SU-DHL-6 (cell line): ENCODE data around the gene GDPD3.

ENCODE experiments used
- H2AFZ ChIP-seq: fragments of 200-600 bp; sonication (generic); 2 replicates; pipeline ENCODE4 v1.6.1; 2014; ENCODE audit warnings: low read depth, mild to moderate bottlenecking, moderate library complexity, mixed read lengths, antibody characterized with exemption, low read length; ENCODE audit not compliant: severe bottlenecking
- H3F3A ChIP-seq: fragments of 200-600 bp; shearing (Covaris generic); 2 replicates; pipeline ENCODE4 v1.6.0; 2016; ENCODE audit warnings: antibody characterized with exemption, mild to moderate bottlenecking; ENCODE audit not compliant: insufficient read depth
- H3K27ac ChIP-seq: fragments of 200-600 bp; sonication (generic); 2 replicates; pipeline ENCODE4 v1.5.1; 2016; ENCODE audit warnings: low read depth, mild to moderate bottlenecking, low read length, moderate library complexity, mixed read lengths
- H3K27me3 ChIP-seq: fragments of 200-600 bp; sonication (generic), shearing (Covaris generic); 2 replicates; pipeline ENCODE4 v1.6.0; 2014; ENCODE audit warnings: mild to moderate bottlenecking, low read length
- H3K36me3 ChIP-seq: fragments of 200-600 bp; sonication (generic); 2 replicates; pipeline ENCODE4 v1.6.1; 2014; ENCODE audit warnings: mild to moderate bottlenecking, low read length, mixed read lengths
- H3K4me2 ChIP-seq: fragments of 300-600, 200-600 bp; shearing (Covaris generic), sonication (generic); 2 replicates; pipeline ENCODE4 v1.6.0; 2014; ENCODE audit warnings: low read length, low read depth, mild to moderate bottlenecking; ENCODE audit not compliant: poor library complexity, severe bottlenecking
- H3K4me3 ChIP-seq: fragments of 200-600 bp; sonication (generic); 2 replicates; pipeline ENCODE4 v1.5.1; 2014; ENCODE audit warnings: antibody characterized with exemption, low read length, mild to moderate bottlenecking, mixed read lengths; ENCODE audit not compliant: insufficient read depth, poor library complexity, severe bottlenecking
- H3K79me2 ChIP-seq: fragments of 200-600 bp; sonication (generic); 2 replicates; pipeline ENCODE4 v1.6.1; 2014; ENCODE audit warnings: mild to moderate bottlenecking, low read length, moderate library complexity; ENCODE audit not compliant: insufficient read depth
- H3K9ac ChIP-seq: fragments of 200-600 bp; sonication (generic); 2 replicates; pipeline ENCODE4 v1.7.0; 2014; ENCODE audit warnings: mild to moderate bottlenecking, low read length
- H3K9me2 ChIP-seq: fragments of 200-600 bp; sonication (generic); replicated peaks from 2 replicates; pipeline ENCODE4 v1.6.1; 2014; ENCODE audit warnings: low read length; ENCODE audit not compliant: insufficient read depth
- H3K9me3 ChIP-seq: fragments of 200-600 bp; sonication (generic); 2 replicates; pipeline ENCODE4 v1.6.1; 2014; ENCODE audit warnings: low read length, mixed read lengths; ENCODE audit not compliant: insufficient read depth
- H4K20me1 ChIP-seq: fragments of 200-600 bp; sonication (generic); 2 replicates; pipeline ENCODE4 v1.6.1; 2014; ENCODE audit warnings: low read depth, mild to moderate bottlenecking, antibody characterized with exemption, low read length, moderate library complexity, mixed read lengths
- CTCF ChIP-seq: fragments of 200-600 bp; sonication (generic); IDR thresholded peaks from one replicate; pipeline ENCODE4 v1.5.1; 2017; ENCODE audit warnings: antibody characterized with exemption, mild to moderate bottlenecking, low read length, moderate library complexity; ENCODE audit not compliant: insufficient read depth, poor library complexity, severe bottlenecking
- EZH2phosphoT487 ChIP-seq: fragments of 200-600 bp; sonication (generic), shearing (Covaris generic); conservative IDR thresholded peaks from 2 replicates; pipeline ENCODE4 v1.6.1; 2018; ENCODE audit warnings: mild to moderate bottlenecking, antibody characterized with exemption, low read length, moderate library complexity, mixed read lengths

GDPD3 gene

DNA sequence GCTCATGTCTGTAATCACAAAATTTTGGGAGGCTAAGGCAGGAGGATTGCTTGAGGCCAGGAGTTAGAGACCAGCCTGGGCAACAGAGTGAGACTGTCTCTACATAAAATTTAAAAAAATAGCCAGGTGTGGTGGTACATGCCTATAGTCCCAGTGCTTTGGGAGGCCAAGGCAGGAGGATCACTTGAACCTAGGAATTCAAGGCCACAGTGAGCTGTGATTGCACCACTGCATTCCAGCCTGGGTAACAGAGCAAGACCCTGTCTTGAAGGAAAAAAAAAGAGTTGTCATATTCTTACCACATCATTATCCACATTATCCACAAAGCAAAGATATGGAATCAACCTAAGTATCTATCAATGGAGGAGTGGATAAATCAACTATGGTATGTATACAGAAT, 30.7 kb upstream of the GDPD3 start:
- Histone ChIP-seq H3K9ac (no peak overlapping the region), H3K9me2 (no peaks in the 10 kb centered on the region), H2AFZ (no peak overlapping the region), H3K27me3 (no peaks in the 10 kb centered on the region), H3K36me3 (no peaks in the 10 kb centered on the region), H3K4me2 (no peak overlapping the region), H3K4me3 (no peak overlapping the region), H4K20me1 (no peaks in the 10 kb centered on the region), H3F3A (no peaks in the 10 kb centered on the region), H3K27ac (no peak overlapping the region), H3K79me2 (no peaks in the 10 kb centered on the region), H3K9me3 (peaks cover under 1% of the 10 kb centered on the region; the same call in 1 of the 2 replicates)
- TF ChIP-seq CTCF = no peak
- no peak for TF ChIP-seq EZH2phosphoT487

GRCh38 chr16:30143347-30143702, 30.0 kb upstream of the GDPD3 start:
- no peaks in the 10 kb centered on the region for H3K36me3 ChIP-seq

GRCh38 chr16:30142672-30143346, 29.5 kb upstream of the GDPD3 start:
- no peak overlapping the region for H3K4me2 ChIP-seq

More at GRCh38 chr16:30143347-30143702, 30.0 kb upstream of the GDPD3 start:
- Histone ChIP-seq H3K4me2 (no peak overlapping the region), H3K9me3 (no peaks in the 10 kb centered on the region), H3K4me3 (no peak overlapping the region), H3K27me3 (no peaks in the 10 kb centered on the region), H4K20me1 (no peaks in the 10 kb centered on the region), H3K27ac (no peak overlapping the region), H2AFZ (no peak overlapping the region), H3K9ac (no peak overlapping the region), H3K9me2 (no peaks in the 10 kb centered on the region), H3F3A (no peaks in the 10 kb centered on the region), H3K79me2 (no peaks in the 10 kb centered on the region)
- TF ChIP-seq CTCF = no peak
- TF ChIP-seq EZH2phosphoT487 = no peak

More at GRCh38 chr16:30142672-30143346, 29.5 kb upstream of the GDPD3 start:
- H3K9me2 ChIP-seq = no peaks in the 10 kb centered on the region
- TF ChIP-seq EZH2phosphoT487 (no peak), CTCF (no peak)
- no peak overlapping the region for H2AFZ ChIP-seq
- H3K36me3 ChIP-seq = no peaks in the 10 kb centered on the region
- no peaks in the 10 kb centered on the region for H3K79me2 ChIP-seq
- H3K4me3 ChIP-seq = no peak overlapping the region
- H4K20me1 ChIP-seq = no peaks in the 10 kb centered on the region
- H3K27me3 ChIP-seq = no peaks in the 10 kb centered on the region
- H3K9me3 ChIP-seq = no peaks in the 10 kb centered on the region
- no peak overlapping the region for H3K9ac ChIP-seq
- H3F3A ChIP-seq = no peaks in the 10 kb centered on the region
- H3K27ac ChIP-seq = no peak overlapping the region
